MM.1S (cell line): ENCODE measurements around the gene COPS9.

Experiments
- EZH2 ChIP-seq: fragments of 300-600 bp; sonication (generic); optimal IDR thresholded peaks from 2 replicates; pipeline ENCODE3; 2017; ENCODE audit warnings: low read depth, mild to moderate bottlenecking, antibody characterized with exemption, low read length, mixed read lengths
- EZH2phosphoT487 ChIP-seq: fragments of 300-600 bp; sonication (generic); IDR thresholded peaks from 2 replicates; pipeline ENCODE4 v1.6.1; 2018; ENCODE audit warnings: antibody characterized with exemption, low read length

- TF ChIP-seq EZH2phosphoT487 = no peak
- no peak for TF ChIP-seq EZH2
Measured at GRCh38 chr2:240142256-240142775, 6.2 kb upstream of the COPS9 start.
